Adrenal gland (tissue), 12 donors: ENCODE results near the gene PTPRN2. TPM values are rescaled to one million over a fixed set of nuclear protein-coding genes. Genes with fewer than 3 reads are reported as not detected.

Experiments
- DNase-seq, 7 donors: peaks; one replicate each; pipeline ENCODE4 v3.0.0-alpha.2; 2019 to 2020
- H3K27ac ChIP-seq, 5 donors: fragments of 200-600 bp; sonication (generic) in 4 of 5; 1 replicate in 3 of 5; 2 replicates in 2 of 5; pipeline versions ENCODE4 v1.5.1 to v1.8.0; 2016 to 2020; ENCODE audit warnings: mild to moderate bottlenecking in 1 of 5
- H3K27me3 ChIP-seq: fragments of 200-600 bp; 2 replicates; pipeline ENCODE4 v1.8.0; 2021
- H3K36me3 ChIP-seq, 2 donors: fragments of 200-600 bp; replicated peaks in 1 of 2; 1 replicate in 1 of 2; 2 replicates in 1 of 2; pipeline versions ENCODE4 v1.5.1 to v1.8.0; 2018 to 2022
- H3K4me1 ChIP-seq, 2 donors: fragments of 200-600 bp; replicated peaks in 1 of 2; 1 replicate in 1 of 2; 2 replicates in 1 of 2; pipeline versions ENCODE4 v1.5.1 to v1.8.0; 2018 to 2021
- H3K4me3 ChIP-seq, 4 donors: fragments of 200-600 bp; sonication (generic) in 3 of 4; one replicate each; pipeline ENCODE4 v1.5.1; 2016 to 2018
- H3K9me3 ChIP-seq, 3 donors: fragments of 200-600 bp; sonication (generic) in 1 of 3; replicated peaks in 1 of 3; 1 replicate in 2 of 3; 2 replicates in 1 of 3; pipeline versions ENCODE4 v1.5.1 to v1.8.0; 2016 to 2021
- CTCF ChIP-seq, 6 experiments: fragments of 450-650 bp in 4 of 6; fragments of 200-600 bp in 2 of 6; sonication (generic) in 1 of 6; IDR thresholded peaks; 1 replicate in 5 of 6; 2 replicates in 1 of 6; pipeline versions ENCODE4 v1.5.1 to v1.8.0; 2016 to 2021; ENCODE audit warnings: antibody characterized with exemption in 6 of 6, mild to moderate bottlenecking in 2 of 6, moderate library complexity in 1 of 6
- POLR2A ChIP-seq, 2 donors: fragments of 450-650 bp; IDR thresholded peaks; one replicate each; pipeline ENCODE4 v1.6.1; 2017; ENCODE audit warnings: antibody characterized with exemption in 2 of 2, mild to moderate bottlenecking in 2 of 2, moderate library complexity in 1 of 2
- WGBS, 4 donors: extraction: QIAGEN DNeasy Blood & Tissue Kit in 2 of 4; methylation state at CpG; one replicate each; pipeline versions ENCODE4 v1.1.5 to v1.1.7; 2013 to 2017; 5-methylcytosine and 5-hydroxymethylcytosine counted together
- intact Hi-C, 2 donors: fragments of 100-400 bp; cut with DNase I; formaldehyde crosslinking; loops; one replicate each; pipeline versions ENCODE4 v1.14.1 to v1.15.0; 2022 to 2023
- polyA plus RNA-seq, 3 donors: library from polyadenylated mRNA; stranded (reverse); fragments of 200-250 nt in 2 of 3; fragments of 350-450 nt in 1 of 3; fragmentation: Illumina TruSeq in 1 of 3; extraction: RNeasy Lipid Tissue Mini Kit (QIAGEN cat#74804) in 1 of 3; gene quantifications; one replicate each; pipeline ENCODE4 v1.2.3, GENCODE V29; 2013 to 2014
- total RNA-seq, 9 donors: library from RNA; depleted of rRNA in 4 of 9; stranded (reverse); fragments of >200 nt in 4 of 9; fragments of 120-200 nt in 1 of 9; fragmentation: NEBNext Ultra II Directional in 1 of 9; extraction: Animal tissue kit (Norgen Biotek cat#: 25700) in 1 of 9; gene quantifications; one replicate each; pipeline versions ENCODE4 v1.1.0 to v1.2.4, GENCODE V29; 2013 to 2023
- donor health status: healthy with polysubstance abuse.
- donor health status: Bipolar disorder and iron deficiency.
- donor health status: DM: yes; HTN: yes; CAD: no.
- donor health status: DM: no; HTN: no; CAD: no.
- donor health status: DM: no; HTN: no; CAD: no.
- donor health status: DM: yes; HTN: yes; CAD: no.

The PTPRN2 gene
- total and polyA plus RNA-seq, 12 donors, result 2.2 to 16.2 (median 3.4) TPM

- H3K4me3 ChIP-seq, result no peak overlapping the region
- H3K9me3 ChIP-seq, result no peaks in the 10 kb centered on the region
- intact Hi-C loops, result no loop called here
- TF ChIP-seq CTCF (IDR thresholded peaks at IDR 0.05) (no peak), POLR2A (IDR thresholded peaks at IDR 0.05) (no peak)
- WGBS, 4 donors, result 72 to 75% (median 73%) methylated on average over 15 to 29 of the region's 29 CpGs
- no peaks in the 10 kb centered on the region for H3K36me3 ChIP-seq
- peaks cover 5% of the 10 kb centered on the region for H3K27me3 ChIP-seq
- H3K27ac ChIP-seq, result no peak overlapping the region
- no peak for DNase-seq
- H3K4me1 ChIP-seq, result no peaks in the 10 kb centered on the region
Observed at GRCh38 chr7:158321936-158322615, 265.5 kb downstream of the PTPRN2 start.

- no peaks in the 10 kb centered on the region for H3K4me1 ChIP-seq
- TF ChIP-seq CTCF (IDR thresholded peaks at IDR 0.05) (no peak), POLR2A (IDR thresholded peaks at IDR 0.05) (no peak)
- H3K9me3 ChIP-seq, result no peaks in the 10 kb centered on the region
- no peak overlapping the region for H3K4me3 ChIP-seq
- peak in 1 of 7 donors; percentile 39 for DNase-seq
- H3K27me3 ChIP-seq, result peaks cover 5% of the 10 kb centered on the region
- WGBS, 4 donors, result 79 to 86% (median 83%) methylated on average over 24 to 28 of the region's 28 CpGs
- H3K36me3 ChIP-seq, result no peaks in the 10 kb centered on the region
- intact Hi-C loops, result no loop called here
- no peak overlapping the region for H3K27ac ChIP-seq
Observed at GRCh38 chr7:158321056-158321700, 266.4 kb downstream of the PTPRN2 start.

GRCh38 chr7:158320328-158320727 lies 267.3 kb downstream of the PTPRN2 start:
- no peak for DNase-seq
- 78 to 91% (median 85%) methylated on average over 16 to 27 of the region's 27 CpGs for WGBS, 4 donors
- Histone ChIP-seq H3K4me3 (no peak overlapping the region), H3K4me1 (no peaks in the 10 kb centered on the region), H3K27ac (no peak overlapping the region), H3K9me3 (no peaks in the 10 kb centered on the region), H3K36me3 (no peaks in the 10 kb centered on the region), H3K27me3 (peaks cover 5% of the 10 kb centered on the region)
- no peak for TF ChIP-seq POLR2A (IDR thresholded peaks at IDR 0.05)
- TF ChIP-seq CTCF (IDR thresholded peaks at IDR 0.05), result no peak
- intact Hi-C loops, result no loop called here

GRCh38 chr7:158318511-158318913 lies 269.1 kb downstream of the PTPRN2 start:
- no peak for DNase-seq
- WGBS, 4 donors, result 60 to 78% (median 73%) methylated on average over 11 to 22 of the region's 22 CpGs
- intact Hi-C loops, result no loop called here
- TF ChIP-seq CTCF (IDR thresholded peaks at IDR 0.05), result no peak
- no peak for TF ChIP-seq POLR2A (IDR thresholded peaks at IDR 0.05)
- Histone ChIP-seq H3K27me3 (peaks cover 5% of the 10 kb centered on the region), H3K27ac (no peak overlapping the region), H3K36me3 (no peaks in the 10 kb centered on the region), H3K4me1 (no peaks in the 10 kb centered on the region), H3K4me3 (no peak overlapping the region), H3K9me3 (no peaks in the 10 kb centered on the region)
